K562 (cell line): ENCODE data around the gene PLCB3. TPM values are rescaled to one million over a fixed set of nuclear protein-coding genes. Genes with fewer than 3 reads are reported as not detected.

Experiments
- ETS2 ChIP-seq: IDR thresholded peaks from 2 replicates; pipeline ENCODE4 v1.6.1; 2016; ENCODE audit warnings: borderline replicate concordance, missing genetic modification characterization, mild to moderate bottlenecking, moderate library complexity, missing compliant biosample characterization; ENCODE audit not compliant: poor library complexity, severe bottlenecking
- HIVEP1 ChIP-seq: fragments of 250-450 bp; sonication (Bioruptor Pico); IDR thresholded peaks from 2 replicates; pipeline ENCODE4 v1.4.0; 2020; ENCODE audit warnings: mild to moderate bottlenecking
- HNRNPLL ChIP-seq: fragments of 200-400 bp; formaldehyde crosslinking; IDR thresholded peaks from 2 replicates; pipeline ENCODE4 v1.6.1; 2017; ENCODE audit warnings: low read length, low read depth, mild to moderate bottlenecking; ENCODE audit not compliant: poor library complexity, severe bottlenecking
- KAT7 ChIP-seq: sonication (generic); formaldehyde crosslinking; IDR thresholded peaks from 2 replicates; pipeline ENCODE4 v1.8.0; 2022; ENCODE audit warnings: missing genetic modification reagents, mild to moderate bottlenecking, borderline replicate concordance
- LEF1 ChIP-seq: fragments of 450-650 bp; IDR thresholded peaks from 2 replicates; pipeline ENCODE4 v1.6.1; 2016; ENCODE audit warnings: mild to moderate bottlenecking
- POLR2G ChIP-seq: fragments of 200-400 bp; formaldehyde crosslinking; IDR thresholded peaks from 2 replicates; pipeline ENCODE4 v1.6.1; 2017; ENCODE audit warnings: low read depth, mild to moderate bottlenecking, antibody characterized with exemption, low read length, moderate library complexity
- THAP7 ChIP-seq: fragments of 250-450 bp; sonication (Bioruptor Pico); IDR thresholded peaks from 2 replicates; pipeline ENCODE4 v1.5.0; 2021
- ZBTB8A ChIP-seq: fragments of 450-650 bp; IDR thresholded peaks from 2 replicates; pipeline ENCODE4 v1.6.1; 2018; ENCODE audit warnings: mild to moderate bottlenecking, moderate library complexity; ENCODE audit not compliant: partially characterized antibody
- ZNF124 ChIP-seq: sonication (generic); formaldehyde crosslinking; IDR thresholded peaks from 2 replicates; pipeline ENCODE4 v1.8.1; 2022; ENCODE audit warnings: missing genetic modification reagents
- ZNF174 ChIP-seq: fragments of 250-450 bp; sonication (Bioruptor Pico); IDR thresholded peaks from 2 replicates; pipeline ENCODE4 v1.4.0; 2020; ENCODE audit warnings: mild to moderate bottlenecking
- ZNF212 ChIP-seq: fragments of 450-650 bp; formaldehyde crosslinking; IDR thresholded peaks from 2 replicates; pipeline ENCODE4 v1.4.0; 2020; ENCODE audit warnings: mild to moderate bottlenecking
- ZNF551 ChIP-seq: fragments of 250-450 bp; sonication (Bioruptor Pico); IDR thresholded peaks from 2 replicates; pipeline ENCODE4 v1.5.0; 2021; ENCODE audit warnings: mild to moderate bottlenecking, moderate library complexity
- ZNF780A ChIP-seq: fragments of 250-450 bp; sonication (Bioruptor Pico); IDR thresholded peaks from 2 replicates; pipeline ENCODE4 v1.5.0; 2021; ENCODE audit warnings: mild to moderate bottlenecking
- polyA plus RNA-seq, 8 experiments: library from polyadenylated mRNA; depleted of rRNA in 4 of 8; stranded (reverse) in 5 of 8; unstranded in 3 of 8; fragments of >200 nt; fragmentation: Nextera tagmentation in 2 of 8; fragmentation: Illumina TruSeq in 1 of 8; extraction: Ambion mirVana in 2 of 8; extraction: Trizol in 1 of 8; gene quantifications; 2 replicates each; pipeline versions ENCODE4 v1.2.1 to v1.2.3, GENCODE V29; 2011 to 2014; ENCODE audit warnings: inconsistent platforms in 1 of 8, missing spikeins in 1 of 8
- total RNA-seq, 7 experiments: library from RNA; depleted of rRNA in 6 of 7; stranded (reverse); fragments of >200 nt in 6 of 7; fragmentation: Illumina TruSeq in 2 of 7; extraction: Trizol in 2 of 7; gene quantifications; 2 replicates each; pipeline versions ENCODE4 v1.2.1 to v1.2.3, GENCODE V29; 2011 to 2021; ENCODE audit warnings: low replicate concordance in 1 of 7
- TF ChIP-seq, protein P1 (sequence below): fragments of 250-450 bp; sonication (Bioruptor Pico); IDR thresholded peaks from 2 replicates; pipeline ENCODE4 v1.4.0; 2020
- TF ChIP-seq, protein P2 (sequence below): fragments of 450-650 bp; IDR thresholded peaks from 2 replicates; pipeline ENCODE4 v1.6.1; 2016; ENCODE audit warnings: borderline replicate concordance
- TF ChIP-seq, protein P3 (sequence below): fragments of 450-650 bp; IDR thresholded peaks from 2 replicates; pipeline ENCODE4 v1.6.1; 2016; ENCODE audit warnings: mild to moderate bottlenecking

The PLCB3 gene
- total and polyA plus RNA-seq, 9 of the 15 experiments (the other 6 are each of a cell fraction or from before 2014, with no cell fraction given), result 0.31 to 44.8 (median 14.6) TPM

DNA sequence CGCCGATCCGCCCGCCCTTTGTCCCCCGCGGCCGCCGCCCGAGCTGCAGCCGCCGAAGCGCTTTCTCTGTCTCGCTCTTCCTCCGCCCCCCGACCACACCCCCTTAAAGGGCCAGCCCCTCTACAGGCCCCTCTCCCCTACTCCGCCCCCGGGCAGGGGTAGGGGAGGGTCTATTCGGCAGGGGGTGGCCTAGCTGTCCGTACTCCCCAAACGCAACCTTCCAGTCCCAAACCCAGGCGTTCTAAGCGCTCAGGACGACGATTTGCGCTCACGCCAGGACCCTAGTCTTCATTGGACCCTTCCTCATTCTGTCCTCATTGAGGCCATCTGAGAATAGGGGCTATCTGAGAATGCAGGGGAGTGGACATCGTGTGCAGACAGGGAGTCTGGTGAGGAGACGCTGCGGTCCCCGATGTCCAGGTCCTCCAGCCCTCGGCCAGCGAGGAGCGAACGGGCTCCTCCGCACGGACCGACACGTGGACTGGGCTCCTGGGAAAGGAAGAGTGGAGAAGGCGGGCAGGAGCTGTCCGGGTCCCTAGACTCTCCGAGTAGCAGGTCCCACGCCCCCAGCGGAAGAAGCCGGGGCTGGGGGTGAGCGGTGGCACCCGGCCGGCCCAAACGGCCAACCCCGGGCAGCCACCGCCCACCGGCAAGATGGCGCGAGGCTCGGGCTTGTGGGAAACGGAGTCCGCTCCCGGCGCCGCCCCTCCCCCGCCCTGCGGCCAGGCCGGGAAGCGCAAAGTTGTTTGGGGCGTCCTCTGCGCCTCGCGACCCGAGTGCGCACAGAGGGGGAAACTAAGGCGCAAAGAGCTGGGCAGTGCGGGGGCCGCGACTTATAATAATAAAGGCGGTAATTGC lies 4.2 kb upstream of the PLCB3 start, which contains the start of gene PPP1R14B (continued):
- TF ChIP-seq ETS2 (tag) (no peak), THAP7 (CRISPR knock-in tag) (peak; percentile 18; the same call in 1 of the 2 replicates), ZNF212 (CRISPR knock-in tag) (no peak), ZNF174 (CRISPR knock-in tag) (no peak), ZNF780A (CRISPR knock-in tag) (no peak), HNRNPLL (peak; percentile 69), POLR2G (peak; percentile 89), LEF1 (peak; percentile 38; the same call in 1 of the 2 replicates), HIVEP1 (CRISPR knock-in tag) (no peak), KAT7 (CRISPR knock-in tag) (peak; percentile 17), ZBTB8A (no peak), ZNF551 (CRISPR knock-in tag) (no peak), ZNF124 (no peak)
- TF ChIP-seq, protein P1, sequence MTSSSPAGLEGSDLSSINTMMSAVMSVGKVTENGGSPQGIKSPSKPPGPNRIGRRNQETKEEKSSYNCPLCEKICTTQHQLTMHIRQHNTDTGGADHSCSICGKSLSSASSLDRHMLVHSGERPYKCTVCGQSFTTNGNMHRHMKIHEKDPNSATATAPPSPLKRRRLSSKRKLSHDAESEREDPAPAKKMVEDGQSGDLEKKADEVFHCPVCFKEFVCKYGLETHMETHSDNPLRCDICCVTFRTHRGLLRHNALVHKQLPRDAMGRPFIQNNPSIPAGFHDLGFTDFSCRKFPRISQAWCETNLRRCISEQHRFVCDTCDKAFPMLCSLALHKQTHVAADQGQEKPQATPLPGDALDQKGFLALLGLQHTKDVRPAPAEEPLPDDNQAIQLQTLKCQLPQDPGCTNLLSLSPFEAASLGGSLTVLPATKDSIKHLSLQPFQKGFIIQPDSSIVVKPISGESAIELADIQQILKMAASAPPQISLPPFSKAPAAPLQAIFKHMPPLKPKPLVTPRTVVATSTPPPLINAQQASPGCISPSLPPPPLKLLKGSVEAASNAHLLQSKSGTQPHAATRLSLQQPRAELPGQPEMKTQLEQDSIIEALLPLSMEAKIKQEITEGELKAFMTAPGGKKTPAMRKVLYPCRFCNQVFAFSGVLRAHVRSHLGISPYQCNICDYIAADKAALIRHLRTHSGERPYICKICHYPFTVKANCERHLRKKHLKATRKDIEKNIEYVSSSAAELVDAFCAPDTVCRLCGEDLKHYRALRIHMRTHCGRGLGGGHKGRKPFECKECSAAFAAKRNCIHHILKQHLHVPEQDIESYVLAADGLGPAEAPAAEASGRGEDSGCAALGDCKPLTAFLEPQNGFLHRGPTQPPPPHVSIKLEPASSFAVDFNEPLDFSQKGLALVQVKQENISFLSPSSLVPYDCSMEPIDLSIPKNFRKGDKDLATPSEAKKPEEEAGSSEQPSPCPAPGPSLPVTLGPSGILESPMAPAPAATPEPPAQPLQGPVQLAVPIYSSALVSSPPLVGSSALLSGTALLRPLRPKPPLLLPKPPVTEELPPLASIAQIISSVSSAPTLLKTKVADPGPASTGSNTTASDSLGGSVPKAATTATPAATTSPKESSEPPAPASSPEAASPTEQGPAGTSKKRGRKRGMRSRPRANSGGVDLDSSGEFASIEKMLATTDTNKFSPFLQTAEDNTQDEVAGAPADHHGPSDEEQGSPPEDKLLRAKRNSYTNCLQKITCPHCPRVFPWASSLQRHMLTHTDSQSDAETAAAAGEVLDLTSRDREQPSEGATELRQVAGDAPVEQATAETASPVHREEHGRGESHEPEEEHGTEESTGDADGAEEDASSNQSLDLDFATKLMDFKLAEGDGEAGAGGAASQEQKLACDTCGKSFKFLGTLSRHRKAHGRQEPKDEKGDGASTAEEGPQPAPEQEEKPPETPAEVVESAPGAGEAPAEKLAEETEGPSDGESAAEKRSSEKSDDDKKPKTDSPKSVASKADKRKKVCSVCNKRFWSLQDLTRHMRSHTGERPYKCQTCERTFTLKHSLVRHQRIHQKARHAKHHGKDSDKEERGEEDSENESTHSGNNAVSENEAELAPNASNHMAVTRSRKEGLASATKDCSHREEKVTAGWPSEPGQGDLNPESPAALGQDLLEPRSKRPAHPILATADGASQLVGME (CRISPR knock-in tag), result 0 out of 2 replicates have a peak, but pooled peaks have one; percentile 28
- TF ChIP-seq, protein P2, sequence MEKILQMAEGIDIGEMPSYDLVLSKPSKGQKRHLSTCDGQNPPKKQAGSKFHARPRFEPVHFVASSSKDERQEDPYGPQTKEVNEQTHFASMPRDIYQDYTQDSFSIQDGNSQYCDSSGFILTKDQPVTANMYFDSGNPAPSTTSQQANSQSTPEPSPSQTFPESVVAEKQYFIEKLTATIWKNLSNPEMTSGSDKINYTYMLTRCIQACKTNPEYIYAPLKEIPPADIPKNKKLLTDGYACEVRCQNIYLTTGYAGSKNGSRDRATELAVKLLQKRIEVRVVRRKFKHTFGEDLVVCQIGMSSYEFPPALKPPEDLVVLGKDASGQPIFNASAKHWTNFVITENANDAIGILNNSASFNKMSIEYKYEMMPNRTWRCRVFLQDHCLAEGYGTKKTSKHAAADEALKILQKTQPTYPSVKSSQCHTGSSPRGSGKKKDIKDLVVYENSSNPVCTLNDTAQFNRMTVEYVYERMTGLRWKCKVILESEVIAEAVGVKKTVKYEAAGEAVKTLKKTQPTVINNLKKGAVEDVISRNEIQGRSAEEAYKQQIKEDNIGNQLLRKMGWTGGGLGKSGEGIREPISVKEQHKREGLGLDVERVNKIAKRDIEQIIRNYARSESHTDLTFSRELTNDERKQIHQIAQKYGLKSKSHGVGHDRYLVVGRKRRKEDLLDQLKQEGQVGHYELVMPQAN, result peak; percentile 94
- TF ChIP-seq, protein P3, sequence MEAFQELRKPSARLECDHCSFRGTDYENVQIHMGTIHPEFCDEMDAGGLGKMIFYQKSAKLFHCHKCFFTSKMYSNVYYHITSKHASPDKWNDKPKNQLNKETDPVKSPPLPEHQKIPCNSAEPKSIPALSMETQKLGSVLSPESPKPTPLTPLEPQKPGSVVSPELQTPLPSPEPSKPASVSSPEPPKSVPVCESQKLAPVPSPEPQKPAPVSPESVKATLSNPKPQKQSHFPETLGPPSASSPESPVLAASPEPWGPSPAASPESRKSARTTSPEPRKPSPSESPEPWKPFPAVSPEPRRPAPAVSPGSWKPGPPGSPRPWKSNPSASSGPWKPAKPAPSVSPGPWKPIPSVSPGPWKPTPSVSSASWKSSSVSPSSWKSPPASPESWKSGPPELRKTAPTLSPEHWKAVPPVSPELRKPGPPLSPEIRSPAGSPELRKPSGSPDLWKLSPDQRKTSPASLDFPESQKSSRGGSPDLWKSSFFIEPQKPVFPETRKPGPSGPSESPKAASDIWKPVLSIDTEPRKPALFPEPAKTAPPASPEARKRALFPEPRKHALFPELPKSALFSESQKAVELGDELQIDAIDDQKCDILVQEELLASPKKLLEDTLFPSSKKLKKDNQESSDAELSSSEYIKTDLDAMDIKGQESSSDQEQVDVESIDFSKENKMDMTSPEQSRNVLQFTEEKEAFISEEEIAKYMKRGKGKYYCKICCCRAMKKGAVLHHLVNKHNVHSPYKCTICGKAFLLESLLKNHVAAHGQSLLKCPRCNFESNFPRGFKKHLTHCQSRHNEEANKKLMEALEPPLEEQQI, result no peak
